Activated B cell treated with CpG ODN at 0.5 μM for 24 hours (primary cell): ENCODE measurements around the gene SMAGP. TPM values are rescaled to one million over a fixed set of nuclear protein-coding genes. Genes with fewer than 3 reads are reported as not detected.
A peak's percentile ranks its signal among the peaks of the same experiment; 100 is the strongest.
"Not testable (repeated sequence)": the region's sequence is repeated elsewhere in the genome, so short reads cannot be mapped to it uniquely, and the experiment has no call there.

Experiments
- ATAC-seq: fragments of 200-7000 bp; cut with Tn5 transposase; one replicate; pipeline ENCODE4 v1.10.0; 2021; ENCODE audit warnings: low read depth, mild to moderate bottlenecking, moderate library complexity
- CTCF ChIA-PET: fragments of 350-600 bp; sonication (Branson Sonifier 250); formaldehyde crosslinking; loops from one replicate; lab custom pipeline; 2021; ENCODE audit warnings: antibody characterized with exemption; lab: Charles Lee
- POLR2A ChIA-PET: fragments of 350-600 bp; sonication (Branson Sonifier 250); formaldehyde crosslinking; loops from one replicate; lab custom pipeline; 2021; ENCODE audit warnings: antibody characterized with exemption; lab: Charles Lee
- DNase-seq: peaks from one replicate; pipeline ENCODE4 v3.0.0; 2022
- H3K27ac Mint-ChIP-seq: one replicate; pipeline ENCODE4 v1.8.0; 2020; ENCODE audit warnings: mixed read lengths
- H3K27me3 Mint-ChIP-seq: one replicate; pipeline ENCODE4 v1.8.0; 2021; ENCODE audit warnings: mixed read lengths
- H3K36me3 Mint-ChIP-seq: one replicate; pipeline ENCODE4 v1.8.0; 2021; ENCODE audit warnings: low read depth, mixed read lengths
- H3K4me1 Mint-ChIP-seq: one replicate; pipeline ENCODE4 v1.8.0; 2021; ENCODE audit warnings: mixed read lengths
- H3K4me3 Mint-ChIP-seq: one replicate; pipeline ENCODE4 v1.8.0; 2020; ENCODE audit warnings: mild to moderate bottlenecking, mixed read lengths
- H3K9me3 Mint-ChIP-seq: one replicate; pipeline ENCODE4 v1.8.0; 2020; ENCODE audit warnings: mixed read lengths
- CTCF ChIP-seq: fragments of 200-600 bp; IDR thresholded peaks from one replicate; pipeline ENCODE4 v1.8.0; 2022; ENCODE audit warnings: antibody characterized with exemption, mild to moderate bottlenecking
- intact Hi-C: fragments of 100-400 bp; cut with micrococcal nuclease; formaldehyde crosslinking; loops from one replicate; pipeline ENCODE4 v1.15.1; 2024
- total RNA-seq: library from RNA; stranded (reverse); gene quantifications from 2 replicates; pipeline ENCODE4 v1.2.3, GENCODE V29; 2022

The SMAGP gene
- total RNA-seq, 1 donor from 2014 or later: 11.5 TPM

DNA sequence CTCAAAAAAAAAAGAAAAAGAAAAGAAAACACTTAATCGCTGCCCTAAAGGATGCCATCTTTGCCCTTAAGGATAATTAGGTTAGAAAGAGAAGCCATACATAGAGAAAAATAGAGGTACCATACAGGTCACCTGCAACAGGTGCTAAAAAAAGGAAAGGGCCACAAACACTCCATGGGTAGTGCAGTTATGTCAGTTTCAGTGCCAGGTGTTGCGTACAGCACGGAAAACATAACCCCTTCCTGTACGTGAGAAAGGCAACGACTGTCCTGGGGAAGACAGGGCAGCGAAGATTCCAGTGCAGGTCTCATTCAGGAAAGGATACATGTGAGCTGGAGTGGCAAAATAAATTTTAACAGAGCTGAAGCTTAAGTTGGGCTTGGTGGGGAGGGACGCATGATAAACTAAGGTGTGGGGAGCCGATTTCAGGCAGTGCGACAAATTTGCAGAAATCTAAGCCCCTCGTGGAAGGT is 32.1 kb downstream of the SMAGP start:
- DNase-seq: no peak
- H3K4me1 Mint-ChIP-seq: peaks cover 40% of the 10 kb centered on the region
- H3K27ac Mint-ChIP-seq: peak overlapping the region; percentile 100
- H3K4me3 Mint-ChIP-seq: peak overlapping the region; percentile 98
- ChIA-PET CTCF (interaction anchor here (1.4 to 1.5 kb wide), 2 partner anchors 20 to 103 kb away, joined by 6 to 8 read pairs; partner anchors contain the start of gene POU6F1), POLR2A (interaction anchor here (0.6 to 6.0 kb wide), 39 partner anchors 9 to 1612 kb away, joined by 3 to 198 read pairs (median 5); partner anchors contain the start of genes ATF1, BIN2, CERS5 and COX14)
- no peak for TF ChIP-seq CTCF
- ATAC-seq: peak; percentile 1
- no peaks in the 10 kb centered on the region for H3K9me3 Mint-ChIP-seq
- intact Hi-C loops: loop anchor here (1.0 to 10.0 kb wide), 8 partner anchors 20 to 1213 kb away; partner anchors contain the start of genes BIN2, CSRNP2, LETMD1 and POU6F1
- peaks cover 40% of the 10 kb centered on the region for H3K36me3 Mint-ChIP-seq
- H3K27me3 Mint-ChIP-seq: no peaks in the 10 kb centered on the region

- Mint-ChIP-seq H3K4me1 (peaks cover 10% of the 10 kb centered on the region), H3K27ac (no peak overlapping the region), H3K27me3 (no peaks in the 10 kb centered on the region), H3K9me3 (no peaks in the 10 kb centered on the region), H3K4me3 (no peak overlapping the region), H3K36me3 (peaks cover 9% of the 10 kb centered on the region)
- intact Hi-C loops: loop anchor here (10.0 kb wide), 1 partner anchor 1210 kb away; the partner anchor contains the start of gene RACGAP1
- ChIA-PET POLR2A (no interaction called here), CTCF (no interaction called here)
- ATAC-seq (no peak), DNase-seq (no peak)
- TF ChIP-seq CTCF: no peak
Observed at GRCh38 chr12:51234530-51234929, 35.7 kb downstream of the SMAGP start.

DNA sequence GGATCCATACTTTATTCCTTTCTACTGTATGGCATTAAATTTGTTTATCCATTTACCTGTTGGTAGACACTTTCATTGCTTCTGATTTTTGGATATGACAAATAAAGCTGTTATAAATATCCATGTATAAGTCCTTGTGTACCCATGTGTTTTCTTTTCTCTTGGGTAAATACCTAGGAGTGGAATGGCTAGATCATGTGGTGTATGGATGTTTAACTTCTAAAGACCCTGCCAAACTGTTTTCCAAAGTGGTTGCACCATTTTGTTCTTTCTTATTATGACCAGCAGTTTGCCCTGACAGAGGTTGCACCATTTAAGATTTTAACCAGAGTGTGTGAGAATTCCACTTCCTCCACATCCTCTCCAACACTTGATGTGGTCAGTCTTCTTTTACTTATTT is 37.6 kb downstream of the SMAGP start:
- Mint-ChIP-seq H3K27me3 (no peaks in the 10 kb centered on the region), H3K9me3 (no peaks in the 10 kb centered on the region), H3K4me3 (no peak overlapping the region), H3K4me1 (no peaks in the 10 kb centered on the region), H3K36me3 (no peaks in the 10 kb centered on the region), H3K27ac (no peak overlapping the region)
- intact Hi-C loops: loop anchor here (10.0 kb wide), 1 partner anchor 1208 kb away; the partner anchor contains the start of gene RACGAP1
- DNase-seq (no peak), ATAC-seq (no peak)
- ChIA-PET CTCF (no interaction called here), POLR2A (no interaction called here)
- no peak for TF ChIP-seq CTCF

DNA sequence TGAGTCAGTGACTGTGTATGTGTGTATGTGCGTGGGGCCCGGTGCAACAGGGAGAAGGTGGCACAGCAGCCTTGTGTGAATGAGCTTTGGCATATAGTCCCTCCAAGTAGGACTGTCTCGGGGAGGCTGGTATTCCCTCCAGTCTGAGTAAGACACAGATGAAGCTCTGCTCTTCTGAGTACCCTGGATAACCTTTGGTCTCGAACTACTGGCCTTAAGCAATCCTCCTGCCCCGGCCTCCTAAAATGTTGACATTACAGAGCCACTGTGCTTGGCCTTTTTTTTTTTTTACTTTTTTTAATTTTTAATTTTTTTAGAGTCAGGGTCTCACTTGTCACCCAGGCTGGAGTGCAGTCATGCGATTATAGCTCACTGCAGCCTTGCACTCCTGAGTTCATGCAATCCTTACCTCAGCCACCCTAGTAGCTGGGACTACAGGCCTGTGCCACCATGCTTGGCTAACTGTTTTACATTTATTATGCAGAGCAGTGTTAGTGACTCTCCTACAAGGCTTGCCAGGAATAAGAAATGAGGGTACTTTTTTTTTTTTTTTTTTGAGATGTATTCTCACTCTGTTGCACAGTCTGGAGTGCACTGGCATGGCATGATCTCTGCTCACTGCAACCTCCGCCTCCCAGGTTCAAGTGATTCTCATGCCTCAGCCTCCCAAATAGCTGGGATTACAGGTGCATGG is 41.0 kb downstream of the SMAGP start:
- CTCF ChIA-PET: interaction anchor here (1.5 kb wide), 1 partner anchor 12 kb away, joined by 4 read pairs; the partner anchor contains the start of gene POU6F1
- no peaks in the 10 kb centered on the region for H3K36me3 Mint-ChIP-seq
- no peaks in the 10 kb centered on the region for H3K4me1 Mint-ChIP-seq
- intact Hi-C loops: no loop called here
- DNase-seq (no peak), ATAC-seq (no peak)
- H3K9me3 Mint-ChIP-seq: no peaks in the 10 kb centered on the region
- H3K27ac Mint-ChIP-seq: no peak overlapping the region
- TF ChIP-seq CTCF: no peak
- H3K27me3 Mint-ChIP-seq: no peaks in the 10 kb centered on the region
- POLR2A ChIA-PET: interaction anchor here (0.6 to 1.0 kb wide), 4 partner anchors 9 to 1160 kb away, joined by 3 to 8 read pairs (median 4); partner anchors contain the start of gene DAZAP2
- no peak overlapping the region for H3K4me3 Mint-ChIP-seq

DNA sequence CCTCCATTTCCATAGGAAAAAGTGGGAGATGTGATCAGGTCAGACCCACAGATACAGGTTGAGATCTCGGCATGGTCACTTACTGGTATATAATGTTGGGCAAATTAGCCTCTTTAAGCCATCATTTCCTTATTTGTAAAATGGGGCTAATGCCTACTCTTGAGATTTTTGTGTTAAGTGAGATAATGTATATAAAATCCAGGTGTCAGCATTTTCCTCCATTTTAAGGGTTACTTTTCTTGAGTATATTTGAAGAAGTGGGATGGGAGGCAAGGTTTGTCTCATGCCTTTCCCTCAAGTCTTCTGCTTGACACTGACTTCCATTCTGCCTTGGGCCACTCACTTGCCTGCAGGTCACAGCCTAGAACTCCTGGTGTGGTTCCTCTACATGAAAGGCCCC is 42.3 kb downstream of the SMAGP start:
- ChIA-PET CTCF (no interaction called here), POLR2A (interaction anchor here (1.4 kb wide), 1 partner anchor 10 kb away, joined by 5 read pairs; the partner anchor contains the start of gene POU6F1)
- intact Hi-C loops: no loop called here
- DNase-seq: no peak
- no peaks in the 10 kb centered on the region for H3K4me1 Mint-ChIP-seq
- no peaks in the 10 kb centered on the region for H3K27me3 Mint-ChIP-seq
- no peak for ATAC-seq
- H3K27ac Mint-ChIP-seq: no peak overlapping the region
- no peaks in the 10 kb centered on the region for H3K36me3 Mint-ChIP-seq
- no peaks in the 10 kb centered on the region for H3K9me3 Mint-ChIP-seq
- no peak for TF ChIP-seq CTCF
- no peak overlapping the region for H3K4me3 Mint-ChIP-seq

GRCh38 chr12:51227112-51227511 is 43.1 kb downstream of the SMAGP start:
- H3K9me3 Mint-ChIP-seq, H3K36me3 Mint-ChIP-seq, H3K4me3 Mint-ChIP-seq, DNase-seq, H3K27me3 Mint-ChIP-seq, H3K4me1 Mint-ChIP-seq, H3K27ac Mint-ChIP-seq, intact Hi-C loops, ATAC-seq: not testable (repeated sequence)
- POLR2A ChIA-PET: interaction anchor here (0.6 to 1.4 kb wide), 2 partner anchors 9 to 973 kb away, joined by 5 to 7 read pairs; partner anchors contain the start of gene POU6F1
- CTCF ChIA-PET: interaction anchor here (1.0 kb wide), 1 partner anchor 10 kb away, joined by 3 read pairs; the partner anchor contains the start of gene POU6F1
